B cell (primary cell): ENCODE data around the gene FAM107A. TPM values are rescaled to one million over a fixed set of nuclear protein-coding genes. Genes with fewer than 3 reads are reported as not detected.

Experiments used
- ATAC-seq: fragments of 200-7000 bp; cut with Tn5 transposase; one replicate; pipeline ENCODE4 v1.10.0; 2021; ENCODE audit warnings: low read depth, mild to moderate bottlenecking, moderate number of reproducible peaks, moderate library complexity
- CTCF ChIA-PET: fragments of 350-600 bp; sonication (Branson Sonifier 250); formaldehyde crosslinking; loops from one replicate; lab custom pipeline; 2021; ENCODE audit warnings: antibody characterized with exemption, inconsistent platforms; lab: Charles Lee
- POLR2A ChIA-PET: fragments of 350-600 bp; sonication (Branson Sonifier 250); formaldehyde crosslinking; loops from one replicate; lab custom pipeline; 2021; ENCODE audit warnings: antibody characterized with exemption; lab: Charles Lee
- DNase-seq: peaks from one replicate; pipeline ENCODE4 v3.0.0; 2013
- H2AFZ ChIP-seq: 2 replicates; pipeline ENCODE4 v1.6.1; 2012; ENCODE audit warnings: mild to moderate bottlenecking, low read depth, low read length; ENCODE audit not compliant: insufficient read depth, poor library complexity, severe bottlenecking
- H3K27ac ChIP-seq, 2 donors: 1 replicate in 1 of 2; 2 replicates in 1 of 2; pipeline ENCODE4 v1.5.1; 2012 to 2013; ENCODE audit warnings: low read length in 2 of 2, mild to moderate bottlenecking in 2 of 2, moderate library complexity in 1 of 2
- H3K27me3 ChIP-seq, 4 experiments: fragments of 200-600 bp in 1 of 4; sonication (generic) in 1 of 4; replicated peaks in 1 of 4; 1 replicate in 2 of 4; 2 replicates in 2 of 4; pipeline versions ENCODE4 v1.6.1 to v1.7.0; 2013 to 2016; ENCODE audit warnings: low read length in 3 of 4, mild to moderate bottlenecking in 2 of 4, mixed read lengths in 1 of 4, moderate library complexity in 1 of 4; ENCODE audit not compliant: insufficient read depth in 4 of 4, control insufficient read depth in 3 of 4; ENCODE audit errors: control extremely low read depth in 1 of 4
- H3K36me3 ChIP-seq, 2 experiments: replicated peaks in 1 of 2; 1 replicate in 1 of 2; 2 replicates in 1 of 2; pipeline versions ENCODE4 v1.6.1 to v1.7.1; 2013; ENCODE audit warnings: low read length in 1 of 2; ENCODE audit not compliant: insufficient read depth in 2 of 2, control insufficient read depth in 1 of 2; ENCODE audit errors: control extremely low read depth in 1 of 2, extremely low read depth in 1 of 2
- H3K4me1 ChIP-seq, 2 donors: fragments of 200-600 bp in 1 of 2; sonication (generic) in 1 of 2; 1 replicate in 1 of 2; 2 replicates in 1 of 2; pipeline versions ENCODE4 v1.5.1 to v1.6.1; 2013 to 2017; ENCODE audit warnings: low read length in 2 of 2; ENCODE audit not compliant: control insufficient read depth in 2 of 2, insufficient read depth in 2 of 2
- H3K4me2 ChIP-seq: replicated peaks from 2 replicates; pipeline ENCODE3; 2012; ENCODE audit warnings: mild to moderate bottlenecking, low read depth, low read length; ENCODE audit not compliant: poor library complexity, severe bottlenecking
- H3K4me3 ChIP-seq, 5 experiments: fragments of 200-600 bp in 1 of 5; sonication (generic) in 1 of 5; 1 replicate in 3 of 5; 2 replicates in 2 of 5; pipeline versions ENCODE4 v1.5.1 to v1.7.0; 2011 to 2016; ENCODE audit warnings: low read length in 4 of 5, mild to moderate bottlenecking in 4 of 5, low read depth in 2 of 5, control low read depth in 1 of 5, moderate library complexity in 1 of 5; ENCODE audit not compliant: insufficient read depth in 1 of 5; ENCODE audit errors: control extremely low read depth in 1 of 5, extremely low read depth in 1 of 5
- H3K79me2 ChIP-seq: fragments of 200-600 bp; sonication (generic); one replicate; pipeline ENCODE4 v1.6.0; 2016; ENCODE audit warnings: low read length; ENCODE audit not compliant: control insufficient read depth, insufficient read depth
- H3K9ac ChIP-seq: fragments of 200-600 bp; sonication (generic); 2 replicates; pipeline ENCODE4 v1.6.1; 2017; ENCODE audit warnings: mild to moderate bottlenecking, low read length, moderate library complexity
- H3K9me3 ChIP-seq, 3 donors: one replicate each; pipeline versions ENCODE4 v1.6.1 to v1.7.1; 2013; ENCODE audit warnings: low read length in 2 of 3; ENCODE audit not compliant: control insufficient read depth in 2 of 3, insufficient read depth in 1 of 3; ENCODE audit errors: control extremely low read depth in 1 of 3
- H4K20me1 ChIP-seq: 2 replicates; pipeline ENCODE4 v1.6.0; 2012; ENCODE audit warnings: mild to moderate bottlenecking, low read length; ENCODE audit not compliant: insufficient read depth, control insufficient read depth, poor library complexity, severe bottlenecking
- H3K27ac Mint-ChIP-seq: one replicate; pipeline ENCODE4 v1.8.0; 2021; ENCODE audit warnings: mixed read lengths
- H3K27me3 Mint-ChIP-seq: one replicate; pipeline ENCODE4 v1.8.0; 2021; ENCODE audit warnings: mixed read lengths
- H3K4me1 Mint-ChIP-seq: one replicate; pipeline ENCODE4 v1.8.0; 2021; ENCODE audit warnings: mixed read lengths
- H3K4me3 Mint-ChIP-seq: one replicate; pipeline ENCODE4 v1.8.0; 2021; ENCODE audit warnings: mixed read lengths
- H3K9me3 Mint-ChIP-seq: one replicate; pipeline ENCODE4 v1.8.0; 2022; ENCODE audit warnings: mixed read lengths; ENCODE audit not compliant: insufficient read depth
- CTCF ChIP-seq: fragments of 200-600 bp; IDR thresholded peaks from one replicate; pipeline ENCODE4 v1.8.0; 2022; ENCODE audit warnings: antibody characterized with exemption, mild to moderate bottlenecking
- EZH2 ChIP-seq: IDR thresholded peaks from 2 replicates; pipeline ENCODE4 v1.6.1; 2012; ENCODE audit warnings: borderline replicate concordance, low read depth, mild to moderate bottlenecking, moderate library complexity, low read length; ENCODE audit not compliant: insufficient read depth, poor library complexity, severe bottlenecking
- WGBS: methylation state at CpG from one replicate; pipeline ENCODE4 v1.1.5; 2013; ENCODE audit warnings: missing lambda C conversion rate; ENCODE audit not compliant: insufficient coverage; 5-methylcytosine and 5-hydroxymethylcytosine counted together
- intact Hi-C: fragments of 100-400 bp; cut with micrococcal nuclease; formaldehyde crosslinking; loops from one replicate; pipeline ENCODE4 v1.10.0; 2022
- polyA plus RNA-seq: library from polyadenylated mRNA; depleted of rRNA; stranded (reverse); fragments of >200 nt; gene quantifications from 2 replicates; pipeline ENCODE4 v1.2.3, GENCODE V29; 2012
- total RNA-seq, 2 donors: library from RNA; stranded (reverse); fragments of 120-200 nt in 1 of 2; gene quantifications; 1 replicate in 1 of 2; 2 replicates in 1 of 2; pipeline versions ENCODE4 v1.2.3 to v1.2.4, GENCODE V29; 2013 to 2022

FAM107A gene
- total and polyA plus RNA-seq, 2 donors (not counting 1 experiment from before 2014, with no cell fraction given) = not detected

- no peak overlapping the region for H2AFZ ChIP-seq
- H3K27ac Mint-ChIP-seq = no peak overlapping the region
- H3K4me3 Mint-ChIP-seq = no peak overlapping the region
- H3K27me3 ChIP-seq = peaks cover 0 to 23% (median 9%) of the 10 kb centered on the region in 4 experiments
- ChIA-PET CTCF (interaction anchor here (1.5 kb wide), 1 partner anchor 9 kb away, joined by 5 read pairs; no protein-coding TSS in a partner anchor), POLR2A (no interaction called here)
- peaks cover 30% of the 10 kb centered on the region for H3K27me3 Mint-ChIP-seq
- H3K27ac ChIP-seq = no peak overlapping the region
- 64% methylated on average over 3 of the region's 4 CpGs for WGBS
- ATAC-seq (no peak), DNase-seq (no peak)
- TF ChIP-seq CTCF (no peak), EZH2 (no peak)
- H3K9me3 ChIP-seq = peaks cover 0 to 14% (median 3%) of the 10 kb centered on the region in 3 donors
- H3K9ac ChIP-seq = no peak overlapping the region
- no peaks in the 10 kb centered on the region for H4K20me1 ChIP-seq
- no peaks in the 10 kb centered on the region for H3K79me2 ChIP-seq
- H3K36me3 ChIP-seq = no peaks in the 10 kb centered on the region
- peaks cover 14 to 15% of the 10 kb centered on the region in 2 donors for H3K4me1 ChIP-seq
- intact Hi-C loops = no loop called here
- H3K4me3 ChIP-seq = no peak overlapping the region
- H3K9me3 Mint-ChIP-seq = no peaks in the 10 kb centered on the region
- peaks cover 18% of the 10 kb centered on the region for H3K4me1 Mint-ChIP-seq
- H3K4me2 ChIP-seq = no peak overlapping the region
Measured at GRCh38 chr3:58580826-58581327, 3.7 kb upstream of the FAM107A start.

- Histone ChIP-seq H3K9me3 (peaks cover 0 to 3% (median 0%) of the 10 kb centered on the region in 3 donors), H2AFZ (no peak overlapping the region), H3K4me1 (no peaks in the 10 kb centered on the region), H3K4me3 (no peak overlapping the region), H3K36me3 (no peaks in the 10 kb centered on the region), H4K20me1 (no peaks in the 10 kb centered on the region), H3K27me3 (peaks cover 0 to 8% (median 0%) of the 10 kb centered on the region in 4 experiments), H3K4me2 (no peak overlapping the region), H3K79me2 (no peaks in the 10 kb centered on the region), H3K27ac (no peak overlapping the region), H3K9ac (no peak overlapping the region)
- POLR2A ChIA-PET = no interaction called here
- CTCF ChIA-PET = interaction anchor here (1.0 kb wide), 1 partner anchor 11 kb away, joined by 3 read pairs; no protein-coding TSS in a partner anchor
- Mint-ChIP-seq H3K27me3 (peaks cover 19% of the 10 kb centered on the region), H3K9me3 (no peaks in the 10 kb centered on the region), H3K4me1 (peaks cover 5% of the 10 kb centered on the region), H3K27ac (no peak overlapping the region), H3K4me3 (no peak overlapping the region)
- 98% methylated on average over 5 of the region's 5 CpGs for WGBS
- intact Hi-C loops = no loop called here
- no peak for DNase-seq
- ATAC-seq = no peak
- TF ChIP-seq CTCF (no peak), EZH2 (no peak)
Measured at GRCh38 chr3:58578873-58579272, 1.7 kb upstream of the FAM107A start.
